ENCODE results near the gene CYP3A4.

CYP3A4 gene

DNA sequence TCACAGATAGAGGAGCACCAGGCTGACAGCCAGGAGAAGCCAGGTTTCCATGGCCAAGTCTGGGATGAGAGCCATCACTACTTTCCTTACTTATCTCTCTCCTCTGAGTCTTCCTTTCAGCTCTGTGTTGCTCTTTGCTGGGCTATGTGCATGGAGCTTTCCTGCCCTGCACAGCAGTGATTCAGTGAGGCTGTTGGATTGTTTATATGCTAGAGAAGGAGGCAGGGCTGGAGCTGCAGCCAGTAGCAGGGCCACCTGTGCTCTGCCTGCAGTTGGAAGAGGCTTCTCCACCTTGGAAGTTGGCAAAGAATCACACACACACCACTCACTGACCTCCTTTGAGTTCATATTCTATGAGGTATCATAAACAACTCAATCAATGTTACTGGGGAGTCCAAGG is at the start of gene CYP3A4:
Gene CYP3A4 (minus strand): TSS at position 178 of the 400 bp plus-strand sequence. CDS start 103 bp downstream, at position 75.
- DNase-seq (ENCODE audit: low spot score) = no peak
- TF ChIP-seq, protein P1, sequence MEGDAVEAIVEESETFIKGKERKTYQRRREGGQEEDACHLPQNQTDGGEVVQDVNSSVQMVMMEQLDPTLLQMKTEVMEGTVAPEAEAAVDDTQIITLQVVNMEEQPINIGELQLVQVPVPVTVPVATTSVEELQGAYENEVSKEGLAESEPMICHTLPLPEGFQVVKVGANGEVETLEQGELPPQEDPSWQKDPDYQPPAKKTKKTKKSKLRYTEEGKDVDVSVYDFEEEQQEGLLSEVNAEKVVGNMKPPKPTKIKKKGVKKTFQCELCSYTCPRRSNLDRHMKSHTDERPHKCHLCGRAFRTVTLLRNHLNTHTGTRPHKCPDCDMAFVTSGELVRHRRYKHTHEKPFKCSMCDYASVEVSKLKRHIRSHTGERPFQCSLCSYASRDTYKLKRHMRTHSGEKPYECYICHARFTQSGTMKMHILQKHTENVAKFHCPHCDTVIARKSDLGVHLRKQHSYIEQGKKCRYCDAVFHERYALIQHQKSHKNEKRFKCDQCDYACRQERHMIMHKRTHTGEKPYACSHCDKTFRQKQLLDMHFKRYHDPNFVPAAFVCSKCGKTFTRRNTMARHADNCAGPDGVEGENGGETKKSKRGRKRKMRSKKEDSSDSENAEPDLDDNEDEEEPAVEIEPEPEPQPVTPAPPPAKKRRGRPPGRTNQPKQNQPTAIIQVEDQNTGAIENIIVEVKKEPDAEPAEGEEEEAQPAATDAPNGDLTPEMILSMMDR (IDR thresholded peaks at IDR 0.05; ENCODE audit: borderline replicate concordance, control extremely low read depth, extremely low read depth, insufficient read depth, missing control alignments) = no peak
- in situ Hi-C loops (cut with MboI; ENCODE audit: low sequenced_read_pairs, unreplicated experiment) = no loop called here

DNA sequence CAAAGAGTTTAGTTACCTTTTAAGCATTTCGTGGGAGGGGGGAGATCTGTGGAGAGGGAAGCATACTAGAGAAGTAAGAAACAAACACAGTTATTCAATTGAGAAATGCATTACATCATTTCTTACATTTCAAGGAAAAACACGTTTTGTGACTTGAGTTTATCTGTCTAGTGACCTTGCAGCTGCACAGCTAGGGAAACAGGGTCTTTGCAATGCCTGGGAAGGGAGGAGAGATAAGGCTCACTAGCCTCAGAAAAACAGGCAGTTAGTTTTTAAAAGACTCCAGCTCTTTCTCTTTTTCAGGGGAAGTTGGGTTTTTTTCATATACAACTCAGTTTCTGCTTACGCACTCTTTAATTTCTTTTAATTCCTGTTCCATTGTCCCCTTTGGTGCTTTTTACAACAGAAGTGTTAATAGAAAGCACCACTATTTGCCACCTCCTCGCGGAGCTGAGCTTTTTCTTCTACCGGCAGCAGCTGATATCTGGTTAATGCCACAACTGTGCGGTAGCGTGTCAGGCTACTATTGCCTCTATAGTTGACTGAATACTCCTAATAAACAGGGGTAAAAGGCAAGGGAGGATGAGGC is 49.4 kb upstream of the CYP3A4 start:
- DNase-seq (ENCODE audit: low spot score) = no peak
- in situ Hi-C loops (cut with MboI; ENCODE audit: low sequenced_read_pairs, unreplicated experiment) = no loop called here

DNA sequence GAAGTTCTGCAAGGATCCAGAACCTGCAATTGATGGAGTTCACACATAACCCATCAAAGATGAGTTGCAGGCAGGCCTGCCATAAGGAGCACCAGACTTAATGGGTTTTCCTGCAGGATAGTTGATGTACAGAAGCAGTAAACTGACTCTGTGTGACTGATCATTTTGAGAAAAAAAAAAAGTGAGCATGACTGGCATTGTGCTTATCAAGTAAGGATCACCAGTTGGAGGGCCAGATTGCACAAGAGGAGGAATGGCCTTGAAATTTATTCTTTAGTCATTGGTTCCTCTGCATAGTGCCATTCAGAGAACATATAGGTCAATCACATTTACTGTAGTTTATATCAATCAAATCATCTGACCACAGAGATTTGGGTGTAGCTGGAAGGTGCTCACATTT is 47.6 kb upstream of the CYP3A4 start:
- no peak for DNase-seq (ENCODE audit: low spot score)
- in situ Hi-C loops (cut with MboI; ENCODE audit: low sequenced_read_pairs, unreplicated experiment) = no loop called here
- TF ChIP-seq, protein P1 (IDR thresholded peaks at IDR 0.05; ENCODE audit: borderline replicate concordance, control extremely low read depth, extremely low read depth, insufficient read depth, missing control alignments) = no peak

More for the DNA sequence above, 49.4 kb upstream of the CYP3A4 start:
- TF ChIP-seq, protein P1 (IDR thresholded peaks at IDR 0.05; ENCODE audit: borderline replicate concordance, control extremely low read depth, extremely low read depth, insufficient read depth, missing control alignments) = no peak

DNA sequence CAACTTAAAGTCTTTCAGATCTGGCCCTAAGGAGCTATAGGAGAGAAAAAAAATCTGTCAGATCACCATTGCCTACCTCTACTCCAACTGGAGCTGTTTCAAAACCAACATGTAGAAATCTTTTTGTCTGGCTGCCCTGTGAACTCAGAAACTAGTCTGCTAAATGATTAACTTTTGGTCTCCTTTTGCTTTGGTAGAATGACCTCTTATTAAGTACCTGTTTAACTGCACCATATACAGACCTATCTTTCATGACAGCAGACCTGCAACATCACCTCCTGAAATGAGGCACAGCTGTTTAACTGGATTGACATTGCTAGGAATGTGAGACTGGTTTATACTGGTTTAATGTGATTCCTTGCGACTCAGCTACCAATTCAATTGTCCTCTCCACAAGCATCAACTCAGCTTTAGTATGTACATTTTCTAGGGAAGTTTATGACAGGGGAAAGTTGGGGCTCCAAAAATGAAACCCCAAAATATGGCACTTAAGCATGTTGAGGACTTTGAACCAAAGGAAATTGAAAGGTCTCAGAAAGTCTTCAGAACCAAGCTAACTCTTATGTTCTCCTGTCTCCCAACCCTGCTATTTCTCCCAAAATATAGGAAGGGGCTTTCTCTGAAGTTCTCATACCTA is 45.7 kb upstream of the CYP3A4 start:
- no peak for DNase-seq (ENCODE audit: low spot score)
- TF ChIP-seq, protein P1 (IDR thresholded peaks at IDR 0.05; ENCODE audit: borderline replicate concordance, control extremely low read depth, extremely low read depth, insufficient read depth, missing control alignments) = no peak
- in situ Hi-C loops (cut with MboI; ENCODE audit: low sequenced_read_pairs, unreplicated experiment) = no loop called here

DNA sequence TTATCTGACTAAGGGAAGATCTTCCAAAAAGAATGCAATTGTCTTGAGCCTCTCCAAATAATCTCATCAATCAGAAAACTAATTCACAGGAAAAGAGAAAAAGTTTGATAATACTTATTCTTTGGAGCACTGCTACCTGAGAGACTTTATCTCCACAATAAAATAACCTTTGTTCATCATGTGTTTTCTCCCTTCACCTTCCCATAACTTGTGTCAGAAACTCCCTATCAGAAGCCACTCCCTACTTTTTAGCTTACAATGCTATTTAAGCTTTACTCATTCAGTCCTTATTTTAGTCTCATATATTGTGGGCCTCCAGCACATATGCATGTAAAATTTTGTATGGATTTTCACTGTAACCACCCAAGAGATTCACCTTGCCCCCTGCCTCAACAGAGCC is 44.8 kb upstream of the CYP3A4 start:
- DNase-seq (ENCODE audit: low spot score) = no peak
- in situ Hi-C loops (cut with MboI; ENCODE audit: low sequenced_read_pairs, unreplicated experiment) = no loop called here

DNA sequence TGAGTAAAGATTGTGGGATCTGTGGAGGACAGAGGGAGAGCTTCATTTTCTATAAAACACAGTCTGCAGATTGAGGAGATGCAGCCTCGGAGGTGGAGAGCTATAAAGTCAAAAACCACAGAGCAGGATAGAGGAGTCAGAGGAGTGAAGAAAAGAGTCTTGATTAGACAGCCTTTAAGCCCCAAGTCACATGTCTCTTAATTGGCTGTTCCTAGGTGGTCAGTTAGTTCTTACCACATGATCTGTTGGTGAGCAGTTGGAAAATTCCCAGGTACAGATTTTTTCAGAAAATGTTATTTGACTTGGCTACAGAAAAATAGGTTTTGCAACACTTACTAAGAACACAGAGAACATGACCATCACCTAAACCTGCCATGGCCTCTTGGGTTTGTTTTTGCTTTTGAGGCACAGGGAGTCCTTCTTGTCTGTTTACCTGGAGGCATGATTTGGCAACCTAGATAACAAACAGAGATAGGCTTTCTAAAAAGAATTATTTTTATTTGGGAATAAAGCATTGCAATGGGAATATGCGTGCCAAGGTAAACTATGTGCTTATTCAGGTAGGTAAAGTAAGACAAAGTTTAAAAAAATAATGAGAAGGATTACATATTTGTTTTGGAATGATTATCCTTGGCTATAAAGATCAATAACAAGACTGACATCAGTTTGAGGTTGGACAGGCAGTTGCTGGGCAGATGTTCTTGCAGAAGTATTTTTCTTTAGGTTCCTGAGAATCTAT is 43.2 kb upstream of the CYP3A4 start:
- no peak for DNase-seq (ENCODE audit: low spot score)
- TF ChIP-seq, protein P1 (IDR thresholded peaks at IDR 0.05; ENCODE audit: borderline replicate concordance, control extremely low read depth, extremely low read depth, insufficient read depth, missing control alignments) = no peak
- in situ Hi-C loops (cut with MboI; ENCODE audit: low sequenced_read_pairs, unreplicated experiment) = no loop called here

More for the DNA sequence above, 44.8 kb upstream of the CYP3A4 start:
- TF ChIP-seq, protein P1 (IDR thresholded peaks at IDR 0.05; ENCODE audit: borderline replicate concordance, control extremely low read depth, extremely low read depth, insufficient read depth, missing control alignments) = no peak
